ENCODE data around the gene VKORC1.

The VKORC1 gene

DNA sequence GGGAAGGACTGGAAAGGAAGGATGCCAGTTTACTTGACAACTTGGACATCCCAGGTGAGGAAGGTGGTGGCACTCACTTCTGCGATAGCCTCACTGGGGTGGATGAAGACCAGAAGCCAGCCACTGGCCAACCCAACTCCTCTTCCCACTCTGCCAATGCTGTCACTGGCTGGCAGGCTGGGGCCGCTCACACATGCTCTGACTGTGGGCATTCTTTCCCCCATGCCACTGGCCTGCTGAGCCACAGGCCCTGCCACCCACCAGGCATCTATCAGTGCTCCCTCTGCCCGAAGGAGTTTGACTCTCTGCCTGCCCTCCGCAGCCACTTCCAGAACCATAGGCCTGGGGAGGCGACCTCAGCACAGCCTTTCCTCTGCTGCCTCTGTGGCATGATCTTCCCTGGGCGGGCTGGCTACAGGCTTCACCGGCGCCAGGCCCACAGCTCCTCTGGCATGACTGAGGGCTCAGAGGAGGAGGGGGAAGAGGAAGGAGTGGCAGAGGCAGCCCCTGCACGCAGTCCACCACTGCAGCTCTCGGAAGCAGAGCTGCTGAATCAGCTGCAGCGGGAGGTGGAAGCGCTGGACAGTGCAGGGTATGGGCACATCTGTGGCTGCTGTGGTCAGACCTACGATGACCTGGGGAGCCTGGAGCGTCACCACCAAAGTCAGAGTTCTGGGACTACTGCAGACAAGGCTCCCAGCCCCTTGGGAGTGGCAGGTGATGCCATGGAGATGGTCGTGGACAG is 15.8 kb downstream of the VKORC1 start:
- no peak overlapping the region for H3K4me3 Mint-ChIP-seq
- CTCF ChIA-PET = no interaction called here
- H3K4me1 Mint-ChIP-seq = peaks cover 30% of the 10 kb centered on the region
- H3K36me3 Mint-ChIP-seq = peaks cover 43% of the 10 kb centered on the region
- DNase-seq = no peak
- no peaks in the 10 kb centered on the region for H3K27me3 Mint-ChIP-seq
- no peak overlapping the region for H3K27ac Mint-ChIP-seq
- H3K9me3 Mint-ChIP-seq = no peaks in the 10 kb centered on the region

DNA sequence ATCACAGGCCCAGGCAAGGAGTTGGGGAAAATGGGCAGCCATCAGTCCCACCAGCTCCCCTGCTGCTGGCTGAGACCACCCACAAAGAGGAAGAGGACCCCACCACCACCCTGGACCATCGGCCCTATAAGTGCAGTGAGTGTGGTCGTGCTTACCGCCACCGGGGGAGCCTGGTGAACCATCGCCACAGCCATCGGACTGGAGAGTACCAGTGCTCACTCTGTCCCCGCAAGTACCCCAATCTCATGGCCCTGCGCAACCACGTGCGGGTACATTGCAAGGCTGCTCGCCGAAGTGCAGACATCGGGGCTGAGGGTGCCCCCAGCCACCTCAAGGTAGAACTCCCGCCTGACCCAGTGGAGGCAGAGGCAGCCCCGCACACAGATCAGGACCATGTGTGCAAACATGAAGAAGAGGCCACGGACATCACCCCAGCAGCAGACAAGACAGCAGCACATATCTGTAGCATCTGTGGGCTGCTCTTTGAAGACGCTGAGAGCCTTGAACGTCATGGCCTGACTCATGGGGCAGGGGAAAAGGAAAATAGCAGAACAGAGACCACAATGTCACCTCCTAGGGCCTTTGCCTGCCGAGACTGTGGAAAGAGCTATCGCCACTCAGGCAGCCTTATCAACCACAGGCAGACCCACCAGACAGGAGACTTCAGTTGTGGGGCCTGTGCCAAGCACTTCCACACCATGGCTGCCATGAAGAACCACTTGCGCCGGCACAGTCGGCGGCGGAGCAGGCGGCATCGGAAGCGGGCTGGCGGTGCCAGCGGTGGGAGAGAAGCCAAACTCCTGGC is 16.8 kb downstream of the VKORC1 start:
- peaks cover 40% of the 10 kb centered on the region for H3K36me3 Mint-ChIP-seq
- CTCF ChIA-PET = no interaction called here
- no peak for DNase-seq
- peaks cover 30% of the 10 kb centered on the region for H3K4me1 Mint-ChIP-seq
- no peaks in the 10 kb centered on the region for H3K27me3 Mint-ChIP-seq
- no peaks in the 10 kb centered on the region for H3K9me3 Mint-ChIP-seq
- H3K27ac Mint-ChIP-seq = no peak overlapping the region
- no peak overlapping the region for H3K4me3 Mint-ChIP-seq

DNA sequence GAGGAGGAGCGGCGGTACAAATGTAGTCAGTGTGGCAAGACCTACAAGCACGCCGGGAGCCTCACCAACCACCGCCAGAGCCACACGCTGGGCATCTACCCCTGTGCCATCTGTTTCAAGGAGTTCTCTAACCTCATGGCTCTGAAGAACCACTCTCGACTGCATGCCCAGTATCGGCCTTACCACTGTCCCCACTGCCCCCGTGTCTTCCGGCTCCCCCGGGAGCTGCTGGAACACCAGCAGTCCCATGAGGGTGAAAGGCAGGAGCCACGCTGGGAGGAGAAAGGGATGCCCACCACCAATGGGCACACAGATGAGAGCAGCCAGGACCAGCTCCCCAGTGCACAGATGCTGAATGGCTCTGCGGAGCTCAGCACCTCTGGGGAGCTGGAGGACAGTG is 17.6 kb downstream of the VKORC1 start:
- DNase-seq = no peak
- Mint-ChIP-seq H3K27ac (no peak overlapping the region), H3K4me3 (no peak overlapping the region), H3K4me1 (peaks cover 36% of the 10 kb centered on the region), H3K9me3 (no peaks in the 10 kb centered on the region), H3K27me3 (no peaks in the 10 kb centered on the region), H3K36me3 (peaks cover 36% of the 10 kb centered on the region)
- CTCF ChIA-PET = no interaction called here

DNA sequence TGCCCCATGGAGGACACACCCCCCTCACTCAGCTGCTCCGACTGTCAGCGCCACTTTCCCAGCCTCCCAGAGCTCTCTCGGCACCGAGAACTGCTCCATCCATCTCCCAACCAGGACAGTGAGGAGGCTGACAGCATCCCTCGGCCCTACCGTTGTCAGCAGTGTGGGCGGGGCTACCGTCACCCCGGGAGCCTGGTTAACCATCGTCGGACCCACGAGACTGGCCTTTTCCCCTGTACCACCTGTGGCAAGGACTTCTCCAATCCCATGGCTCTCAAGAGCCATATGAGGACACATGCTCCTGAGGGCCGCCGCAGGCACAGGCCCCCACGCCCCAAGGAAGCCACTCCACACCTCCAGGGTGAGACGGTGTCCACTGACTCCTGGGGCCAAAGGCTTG is 18.3 kb downstream of the VKORC1 start:
- Mint-ChIP-seq H3K9me3 (no peaks in the 10 kb centered on the region), H3K36me3 (peaks cover 36% of the 10 kb centered on the region), H3K4me3 (peak overlapping the region; percentile 90), H3K27me3 (no peaks in the 10 kb centered on the region), H3K4me1 (peaks cover 43% of the 10 kb centered on the region), H3K27ac (peak overlapping the region; percentile 30)
- no peak for DNase-seq
- CTCF ChIA-PET = no interaction called here

DNA sequence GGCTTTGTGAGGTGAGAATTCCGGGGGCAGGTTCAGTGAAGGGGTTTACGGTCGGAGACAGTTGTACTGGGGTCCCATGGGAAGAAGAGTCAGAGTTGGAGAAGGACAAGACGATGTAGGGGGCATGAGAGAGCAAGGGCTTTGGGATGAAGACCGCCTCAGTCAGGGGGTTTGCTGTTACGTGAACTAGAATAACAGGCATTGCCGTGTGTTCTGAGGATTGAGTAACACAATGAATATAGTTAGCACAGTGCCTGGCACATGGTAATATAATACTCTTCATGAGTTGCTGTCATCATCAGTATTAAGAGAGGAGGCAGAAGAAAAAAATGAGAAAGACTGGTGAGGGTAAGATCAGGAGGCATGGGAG is 19.8 kb downstream of the VKORC1 start:
- H3K27ac Mint-ChIP-seq = peak overlapping the region; percentile 94
- DNase-seq = no peak
- CTCF ChIA-PET = interaction anchor here (0.9 to 2.3 kb wide), 2 partner anchors 27 to 68 kb away, joined by 3 to 10 read pairs; no protein-coding TSS in a partner anchor
- no peaks in the 10 kb centered on the region for H3K9me3 Mint-ChIP-seq
- H3K27me3 Mint-ChIP-seq = no peaks in the 10 kb centered on the region
- H3K36me3 Mint-ChIP-seq = peaks cover 32% of the 10 kb centered on the region
- H3K4me1 Mint-ChIP-seq = peaks cover 40% of the 10 kb centered on the region
- peak overlapping the region; percentile 90 for H3K4me3 Mint-ChIP-seq

DNA sequence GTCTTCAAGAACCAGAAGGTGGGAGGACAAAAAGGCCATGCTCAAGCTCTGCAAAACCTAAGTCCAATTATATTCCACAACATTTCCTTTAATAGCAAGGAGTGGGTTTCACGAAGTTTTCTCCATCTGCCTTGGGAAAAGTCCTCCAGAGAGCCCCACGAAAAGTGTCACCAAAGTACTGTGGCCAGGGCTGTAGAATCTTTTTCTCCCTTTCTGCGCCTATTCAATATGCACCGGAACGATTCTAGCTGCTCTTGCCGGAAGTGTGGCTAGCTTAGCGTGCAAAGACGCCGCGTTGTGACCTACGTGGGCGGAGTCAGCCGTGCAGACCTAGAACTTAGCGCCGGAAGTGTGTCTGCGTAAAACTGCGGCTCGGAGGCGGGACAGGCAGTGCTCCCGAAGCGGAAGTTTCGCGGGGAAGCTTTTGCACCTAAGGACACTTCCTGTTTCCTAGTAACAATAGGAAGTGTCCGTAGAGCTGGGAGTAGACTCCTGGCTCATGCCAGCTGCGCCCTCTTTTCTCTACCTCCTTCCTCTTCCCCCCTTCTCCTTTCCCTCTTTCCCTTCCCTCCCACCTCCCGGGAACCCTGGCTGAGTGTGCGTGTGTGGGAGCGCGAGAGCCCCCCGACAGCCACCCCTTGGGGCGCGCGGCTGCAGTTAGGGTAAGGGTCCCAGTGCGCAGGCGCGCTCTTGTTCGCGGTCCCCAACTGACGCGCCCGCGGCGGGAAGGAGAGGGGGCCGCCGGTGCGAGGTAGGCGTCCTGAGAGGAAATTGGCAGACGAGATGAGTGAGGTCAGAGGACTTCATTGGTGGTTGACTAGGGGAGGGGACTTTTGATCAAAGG is 20.4 kb downstream of the VKORC1 start, which contains the start of the genes ZNF646 and ZNF668:
ZNF646 (plus strand) TSS at position 453 of the 844 bp plus-strand sequence. CDS start 1,903 bp downstream, outside the sequence.
ZNF668 (minus strand) TSS at position 271 of the 844 bp plus-strand sequence. CDS start 9,781 bp downstream, outside the sequence.
- Mint-ChIP-seq H3K36me3 (peaks cover 28% of the 10 kb centered on the region), H3K4me3 (peak within 1 kb of the TSS; percentile 90), H3K27me3 (no peaks in the 10 kb centered on the region), H3K27ac (peak within 1 kb of the TSS; percentile 95), H3K4me1 (peaks cover 40% of the 10 kb centered on the region), H3K9me3 (no peaks in the 10 kb centered on the region)
- DNase-seq = peak; percentile 99
- CTCF ChIA-PET = interaction anchor here (2.3 kb wide), 1 partner anchor 68 kb away, joined by 10 read pairs; no protein-coding TSS in a partner anchor

DNA sequence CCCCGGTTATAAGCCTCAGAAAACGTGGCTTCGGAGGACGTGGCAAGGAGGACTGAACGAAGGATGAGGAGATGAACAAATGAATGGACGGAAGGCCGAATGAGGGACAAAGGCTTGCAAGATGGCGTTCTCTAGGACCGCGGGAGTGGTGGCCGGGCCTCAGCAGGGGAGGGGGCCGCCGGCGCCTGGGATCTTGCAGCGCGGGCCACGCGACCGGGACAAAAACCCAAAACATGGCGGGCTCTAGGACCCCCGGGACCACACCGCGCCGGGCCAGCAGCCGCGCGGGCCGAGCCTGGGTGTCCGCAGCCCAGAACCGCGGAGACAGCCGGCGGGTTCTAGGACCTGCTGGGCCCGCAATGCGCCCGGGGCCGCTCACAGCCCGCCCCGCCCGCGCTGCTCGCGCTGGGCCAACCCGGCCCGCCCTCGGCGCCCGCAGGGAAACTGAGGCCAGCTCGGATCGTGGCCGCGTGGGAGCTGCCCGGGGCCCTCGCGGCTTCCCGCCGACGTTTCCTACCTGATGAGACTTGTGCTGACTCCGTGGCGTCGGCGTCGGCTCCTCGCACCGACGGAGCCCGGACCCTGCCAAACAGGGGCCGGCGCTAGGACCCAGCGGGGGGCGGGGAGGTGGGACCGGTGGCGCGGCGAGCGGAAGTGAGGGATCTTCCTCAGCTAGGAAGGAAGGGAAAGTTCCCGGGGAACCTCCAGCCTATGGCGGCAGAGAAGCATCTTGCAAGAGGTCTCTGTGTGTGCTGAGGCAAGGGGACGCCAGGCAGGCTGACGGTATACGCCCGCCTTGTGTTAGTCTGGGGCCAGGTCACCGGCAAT is 21.2 kb downstream of the VKORC1 start:
- Mint-ChIP-seq H3K4me3 (peak overlapping the region; percentile 90), H3K9me3 (no peaks in the 10 kb centered on the region), H3K27me3 (no peaks in the 10 kb centered on the region), H3K4me1 (peaks cover 45% of the 10 kb centered on the region), H3K36me3 (peaks cover 21% of the 10 kb centered on the region), H3K27ac (peak overlapping the region; percentile 95)
- CTCF ChIA-PET = interaction anchor here (2.3 kb wide), 1 partner anchor 69 kb away, joined by 10 read pairs; no protein-coding TSS in a partner anchor
- peak; percentile 93 for DNase-seq

DNA sequence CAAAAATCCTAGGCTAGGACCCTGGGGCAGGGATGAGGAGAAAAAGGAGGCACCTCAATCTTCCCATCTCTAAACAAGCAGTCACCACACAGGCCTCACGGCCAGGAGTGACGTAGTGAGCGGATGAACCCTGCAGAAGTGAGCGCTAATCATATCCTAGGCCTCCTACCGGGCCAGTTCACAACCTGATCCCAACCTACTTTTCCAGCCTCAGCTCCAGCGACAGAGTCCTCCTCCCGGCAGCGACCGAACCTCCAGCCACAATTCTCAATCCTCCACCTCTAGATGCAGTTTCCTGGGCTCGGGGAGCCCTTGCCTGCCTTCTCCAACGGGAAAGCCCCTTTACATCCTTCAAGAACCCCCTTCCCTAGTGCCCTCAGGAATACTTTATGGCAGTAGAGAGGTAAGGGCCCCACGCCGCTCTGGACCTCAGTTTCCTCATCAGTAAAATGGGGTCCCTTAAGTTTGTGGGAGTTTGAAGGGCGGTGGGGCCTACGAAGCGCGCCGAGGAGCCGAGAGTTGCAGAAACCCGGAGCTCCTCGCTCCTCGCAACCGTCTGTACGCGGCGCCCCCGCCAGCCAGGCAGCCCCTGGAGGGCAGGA is 22.0 kb downstream of the VKORC1 start:
- Mint-ChIP-seq H3K4me3 (peak overlapping the region; percentile 90), H3K9me3 (no peaks in the 10 kb centered on the region), H3K36me3 (peaks cover 14% of the 10 kb centered on the region), H3K27me3 (no peaks in the 10 kb centered on the region), H3K27ac (peak overlapping the region; percentile 95), H3K4me1 (peaks cover 42% of the 10 kb centered on the region)
- DNase-seq = peak; percentile 53
- CTCF ChIA-PET = interaction anchor here (2.3 kb wide), 1 partner anchor 70 kb away, joined by 10 read pairs; no protein-coding TSS in a partner anchor

DNA sequence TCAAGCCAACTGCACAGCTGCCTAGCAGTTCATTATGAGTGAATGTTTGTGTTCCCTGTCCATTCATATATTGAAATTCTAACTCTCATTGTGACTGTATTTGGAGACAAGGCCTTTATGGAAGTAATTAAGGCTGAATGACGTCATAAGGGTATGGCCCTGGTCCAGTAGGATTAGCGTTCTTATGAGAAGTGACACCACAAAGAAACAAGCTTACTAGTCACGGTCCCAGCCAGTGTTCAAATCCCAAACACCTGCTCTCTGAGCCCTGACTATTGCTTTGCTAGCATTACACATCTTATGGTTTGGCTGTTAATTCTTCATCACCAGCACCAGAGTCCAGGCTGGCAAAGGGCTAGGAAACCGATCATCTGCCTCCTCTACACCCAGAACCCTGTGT is 22.7 kb downstream of the VKORC1 start:
- Mint-ChIP-seq H3K27ac (peak overlapping the region; percentile 95), H3K27me3 (no peaks in the 10 kb centered on the region), H3K4me1 (peaks cover 42% of the 10 kb centered on the region), H3K4me3 (peak overlapping the region; percentile 90), H3K36me3 (peaks cover 11% of the 10 kb centered on the region), H3K9me3 (no peaks in the 10 kb centered on the region)
- CTCF ChIA-PET = no interaction called here
- DNase-seq = no peak

DNA sequence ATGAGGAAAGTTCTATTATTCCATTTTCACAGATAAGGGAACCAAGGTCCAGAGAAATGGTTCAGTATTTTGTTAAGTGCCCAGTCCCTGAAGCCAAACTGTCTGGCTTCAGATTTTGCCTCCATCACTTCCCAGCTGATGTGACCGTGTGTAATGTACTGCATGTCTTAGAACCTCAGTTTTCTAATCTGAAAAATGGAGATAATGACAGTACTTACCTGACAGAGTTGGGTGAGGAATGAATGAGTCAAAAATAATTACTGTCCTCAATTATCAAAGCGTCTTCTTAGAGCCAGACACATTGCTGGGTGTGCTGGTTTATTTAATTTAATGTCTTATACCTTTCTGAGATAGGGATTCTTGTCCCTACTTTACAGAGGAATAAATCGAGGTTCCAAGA is 27.3 kb downstream of the VKORC1 start:
- no peaks in the 10 kb centered on the region for H3K27me3 Mint-ChIP-seq
- no peak overlapping the region for H3K4me3 Mint-ChIP-seq
- no peaks in the 10 kb centered on the region for H3K9me3 Mint-ChIP-seq
- CTCF ChIA-PET = interaction anchor here (1.7 kb wide), 1 partner anchor 85 kb away, joined by 3 read pairs; no protein-coding TSS in a partner anchor
- DNase-seq = no peak
- H3K4me1 Mint-ChIP-seq = peaks cover 59% of the 10 kb centered on the region
- H3K36me3 Mint-ChIP-seq = peaks cover 24% of the 10 kb centered on the region
- no peak overlapping the region for H3K27ac Mint-ChIP-seq

DNA sequence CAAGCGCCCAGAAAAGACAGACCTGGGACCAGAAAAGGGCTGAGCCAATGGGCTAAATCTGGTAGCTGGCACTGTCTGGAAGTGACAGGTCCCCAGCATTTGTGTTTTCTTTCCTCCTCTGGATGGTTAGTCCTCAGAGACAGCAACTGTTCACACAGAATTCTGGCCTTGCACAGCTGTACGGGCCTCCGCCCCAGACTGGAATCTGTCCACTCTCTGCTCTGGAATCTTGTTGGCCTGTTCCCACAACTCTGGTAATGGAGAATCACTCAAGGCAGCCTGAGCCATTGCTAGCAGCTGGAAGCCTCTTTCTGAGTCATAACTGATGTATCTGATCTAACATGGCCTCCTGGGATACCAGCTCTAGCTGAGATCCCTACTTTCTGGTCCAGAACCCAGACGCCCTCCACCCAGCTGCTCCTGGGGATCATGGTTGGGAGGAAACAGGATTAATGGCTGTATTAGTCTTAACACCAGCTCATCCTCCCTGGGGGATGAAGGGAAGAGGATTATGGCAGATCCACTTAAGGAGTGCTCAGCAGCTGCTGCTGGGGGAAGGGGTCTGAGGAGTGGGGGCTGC is 29.6 kb downstream of the VKORC1 start:
- peaks cover 49% of the 10 kb centered on the region for H3K4me1 Mint-ChIP-seq

DNA sequence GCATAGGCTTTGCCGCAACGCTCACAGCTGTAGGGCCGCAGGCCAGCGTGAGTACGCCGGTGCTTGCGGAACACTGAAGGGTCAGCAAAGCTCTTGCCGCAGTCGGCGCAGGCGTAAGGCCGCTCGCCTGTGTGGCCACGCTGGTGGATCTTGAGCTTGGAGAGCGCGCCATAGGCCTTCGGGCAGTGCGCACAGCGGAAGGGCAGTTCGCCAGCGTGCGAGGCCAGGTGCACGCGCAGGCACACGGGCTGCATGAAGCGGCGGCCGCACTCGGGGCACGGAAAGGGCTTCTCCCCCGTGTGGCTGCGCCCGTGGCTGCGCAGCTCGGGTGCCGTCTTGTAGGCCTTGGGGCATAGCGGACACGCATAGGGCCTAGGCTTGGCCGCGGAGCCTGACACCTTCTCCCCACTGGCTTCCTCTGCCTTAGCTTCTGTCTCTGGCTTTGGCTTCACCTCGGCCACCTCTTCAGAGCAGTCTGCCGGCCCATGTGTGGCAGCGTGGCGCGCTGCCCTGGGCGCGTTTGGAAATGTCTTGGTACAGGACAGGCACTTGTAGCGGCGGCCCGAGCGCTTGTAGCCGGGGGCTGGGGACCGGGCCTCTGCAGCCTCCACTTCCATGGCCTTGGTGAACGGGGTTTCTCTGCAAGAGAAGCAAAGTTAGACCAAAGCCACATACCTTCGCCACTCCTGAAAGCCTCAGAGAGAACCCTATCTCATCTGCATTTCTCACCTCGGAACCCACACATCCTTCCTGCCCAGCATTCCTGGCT is 30.6 kb downstream of the VKORC1 start:
- no peaks in the 10 kb centered on the region for H3K9me3 Mint-ChIP-seq
- peaks cover 44% of the 10 kb centered on the region for H3K36me3 Mint-ChIP-seq
- peaks cover 44% of the 10 kb centered on the region for H3K4me1 Mint-ChIP-seq
- peak overlapping the region; percentile 46 for H3K4me3 Mint-ChIP-seq
- peak overlapping the region; percentile 80 for H3K27ac Mint-ChIP-seq
- peak; percentile 44 for DNase-seq
- no peaks in the 10 kb centered on the region for H3K27me3 Mint-ChIP-seq
- CTCF ChIA-PET = interaction anchor here (0.5 kb wide), 1 partner anchor 333 kb away, joined by 3 read pairs; no protein-coding TSS in a partner anchor

More for the DNA sequence above, 29.6 kb downstream of the VKORC1 start:
- Mint-ChIP-seq H3K27me3 (no peaks in the 10 kb centered on the region), H3K9me3 (no peaks in the 10 kb centered on the region), H3K27ac (peak overlapping the region; percentile 80), H3K36me3 (peaks cover 40% of the 10 kb centered on the region), H3K4me3 (peak overlapping the region; percentile 46)
- CTCF ChIA-PET = interaction anchor here (0.5 kb wide), 1 partner anchor 334 kb away, joined by 3 read pairs; no protein-coding TSS in a partner anchor
- DNase-seq = no peak
